CD8-positive, alpha-beta memory T cell (primary cell): ENCODE measurements around the gene ENO1. TPM values are rescaled to one million over a fixed set of nuclear protein-coding genes. Genes with fewer than 3 reads are reported as not detected.

ENCODE experiments used
- CTCF ChIA-PET: fragments of 350-600 bp; sonication (Branson Sonifier 250); formaldehyde crosslinking; loops from one replicate; lab custom pipeline; 2021; ENCODE audit warnings: antibody characterized with exemption; lab: Charles Lee
- POLR2A ChIA-PET: fragments of 350-600 bp; sonication (Branson Sonifier 250); formaldehyde crosslinking; loops from one replicate; lab custom pipeline; 2021; ENCODE audit warnings: antibody characterized with exemption; lab: Charles Lee
- DNase-seq, 5 donors: peaks; one replicate each; pipeline versions ENCODE4 v3.0.0 to v3.0.0-alpha.2; 2020 to 2022; ENCODE audit warnings: mixed read lengths in 1 of 5
- H3K27ac ChIP-seq: one replicate; pipeline ENCODE4 v1.7.0; 2013; ENCODE audit warnings: low read depth, mild to moderate bottlenecking, low read length, moderate library complexity
- H3K27me3 ChIP-seq: 2 replicates; pipeline ENCODE4 v1.7.0; 2013; ENCODE audit warnings: low read length, mild to moderate bottlenecking; ENCODE audit not compliant: insufficient read depth, poor library complexity, severe bottlenecking
- H3K36me3 ChIP-seq: 2 replicates; pipeline ENCODE4 v1.7.0; 2013; ENCODE audit warnings: mild to moderate bottlenecking, low read length, moderate library complexity; ENCODE audit not compliant: insufficient read depth
- H3K4me1 ChIP-seq: 2 replicates; pipeline ENCODE4 v1.7.0; 2013; ENCODE audit warnings: mild to moderate bottlenecking, low read length, moderate library complexity; ENCODE audit not compliant: insufficient read depth
- H3K4me3 ChIP-seq: 2 replicates; pipeline ENCODE4 v1.7.0; 2013; ENCODE audit warnings: mild to moderate bottlenecking, low read length
- H3K9me3 ChIP-seq: 2 replicates; pipeline ENCODE4 v1.7.0; 2013; ENCODE audit warnings: mild to moderate bottlenecking, low read length
- H3K27ac Mint-ChIP-seq, 8 donors: one replicate each; pipeline ENCODE4 v1.8.0; 2020 to 2021; ENCODE audit warnings: mixed read lengths in 8 of 8, mild to moderate bottlenecking in 6 of 8, inconsistent platforms in 3 of 8, moderate library complexity in 3 of 8
- H3K27me3 Mint-ChIP-seq, 2 donors: one replicate each; pipeline ENCODE4 v1.8.0; 2020 to 2021; ENCODE audit warnings: mixed read lengths in 2 of 2, mild to moderate bottlenecking in 1 of 2, moderate library complexity in 1 of 2
- H3K36me3 Mint-ChIP-seq, 3 donors: one replicate each; pipeline ENCODE4 v1.8.0; 2020 to 2021; ENCODE audit warnings: mixed read lengths in 3 of 3, inconsistent platforms in 1 of 3, mild to moderate bottlenecking in 1 of 3
- H3K4me1 Mint-ChIP-seq, 3 donors: one replicate each; pipeline ENCODE4 v1.8.0; 2020 to 2021; ENCODE audit warnings: mixed read lengths in 3 of 3, inconsistent platforms in 1 of 3, mild to moderate bottlenecking in 1 of 3
- H3K4me3 Mint-ChIP-seq, 7 donors: one replicate each; pipeline ENCODE4 v1.8.0; 2020 to 2021; ENCODE audit warnings: mixed read lengths in 7 of 7, mild to moderate bottlenecking in 6 of 7, moderate library complexity in 4 of 7, inconsistent platforms in 2 of 7
- H3K9me3 Mint-ChIP-seq, 5 donors: one replicate each; pipeline ENCODE4 v1.8.0; 2020 to 2022; ENCODE audit warnings: mixed read lengths in 5 of 5, mild to moderate bottlenecking in 3 of 5, moderate library complexity in 2 of 5, inconsistent platforms in 1 of 5
- polyA plus RNA-seq: library from polyadenylated mRNA; unstranded; fragments of 300-500 nt; fragmentation: Illumina TruSeq; gene quantifications from one replicate; pipeline ENCODE4 v1.2.3, GENCODE V29; 2021
- total RNA-seq, 2 experiments: library from RNA; stranded (reverse); gene quantifications; one replicate each; pipeline ENCODE4 v1.2.3, GENCODE V29; 2021

Gene ENO1
- total and polyA plus RNA-seq, 3 experiments from 2014 or later = 1,061 to 3,136 (median 3,105) TPM

GRCh38 chr1:8866792-8867415, 11.6 kb downstream of the ENO1 start:
- DNase-seq = no peak
- Mint-ChIP-seq H3K36me3 (peaks cover 11 to 94% (median 28%) of the 10 kb centered on the region in 3 donors), H3K27me3 (no peaks in the 10 kb centered on the region), H3K9me3 (no peaks in the 10 kb centered on the region), H3K27ac (peak overlapping the region in 4 of 8 donors; percentile 23 to 65 (median 58)), H3K4me3 (no peak overlapping the region), H3K4me1 (peaks cover 11 to 29% (median 27%) of the 10 kb centered on the region in 3 donors)
- no peaks in the 10 kb centered on the region for H3K27me3 ChIP-seq
- H3K4me1 ChIP-seq = peaks cover 10% of the 10 kb centered on the region
- H3K36me3 ChIP-seq = peaks cover 91% of the 10 kb centered on the region
- ChIA-PET POLR2A (interaction anchor here (1.9 kb wide), 1 partner anchor 11 kb away, joined by 6 read pairs; the partner anchor contains the start of gene ENO1), CTCF (interaction anchor here (1.2 to 3.0 kb wide), 3 partner anchors 10 to 18 kb away, joined by 3 to 13 read pairs (median 9); partner anchors contain the start of gene ENO1)
- no peak overlapping the region for H3K4me3 ChIP-seq
- no peaks in the 10 kb centered on the region for H3K9me3 ChIP-seq
- H3K27ac ChIP-seq = no peak overlapping the region

DNA sequence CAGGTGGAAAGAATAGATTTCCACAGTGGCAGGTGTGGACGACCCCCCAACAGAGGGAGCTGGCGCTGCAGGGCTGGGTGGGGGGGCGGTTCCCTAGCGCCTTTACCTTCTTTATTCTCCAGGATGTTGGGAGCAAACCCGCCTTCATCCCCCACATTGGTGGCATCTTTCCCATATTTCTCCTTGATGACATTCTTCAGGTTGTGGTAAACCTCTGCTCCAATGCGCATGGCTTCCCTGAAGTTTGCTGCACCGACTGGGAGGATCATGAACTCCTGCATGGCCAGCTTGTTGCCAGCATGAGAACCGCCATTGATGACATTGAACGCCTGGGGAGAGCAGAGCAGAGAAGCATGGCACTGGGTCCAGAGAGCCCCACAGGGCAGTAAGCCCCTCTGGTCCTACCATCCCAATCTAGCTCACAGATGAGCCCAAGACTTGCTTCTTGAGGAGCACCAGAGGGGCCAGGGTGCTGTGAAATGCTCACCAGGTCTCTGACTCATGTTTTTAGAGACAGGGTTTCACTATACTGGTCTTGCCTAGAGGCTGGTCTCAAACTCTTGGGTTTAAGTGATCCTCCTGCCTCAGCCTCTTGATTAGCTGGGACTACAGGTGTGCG, 12.2 kb downstream of the ENO1 start:
- no peak for DNase-seq
- H3K9me3 Mint-ChIP-seq = no peaks in the 10 kb centered on the region
- H3K27me3 Mint-ChIP-seq = no peaks in the 10 kb centered on the region
- H3K27ac ChIP-seq = no peak overlapping the region
- H3K4me3 Mint-ChIP-seq = no peak overlapping the region
- H3K27me3 ChIP-seq = no peaks in the 10 kb centered on the region
- H3K36me3 ChIP-seq = peaks cover 87% of the 10 kb centered on the region
- POLR2A ChIA-PET = interaction anchor here (0.7 to 1.9 kb wide), 2 partner anchors 11 to 883 kb away, joined by 5 to 6 read pairs; partner anchors contain the start of gene ENO1
- H3K36me3 Mint-ChIP-seq = peaks cover 11 to 93% (median 27%) of the 10 kb centered on the region in 3 donors
- H3K4me3 ChIP-seq = no peak overlapping the region
- H3K9me3 ChIP-seq = no peaks in the 10 kb centered on the region
- peak overlapping the region in 4 of 8 donors; percentile 10 to 61 (median 54) for H3K27ac Mint-ChIP-seq
- H3K4me1 ChIP-seq = peaks cover 4% of the 10 kb centered on the region
- CTCF ChIA-PET = interaction anchor here (1.0 to 3.0 kb wide), 3 partner anchors 8 to 13 kb away, joined by 3 to 13 read pairs (median 3); partner anchors contain the start of gene ENO1
- H3K4me1 Mint-ChIP-seq = peaks cover 10 to 23% (median 20%) of the 10 kb centered on the region in 3 donors

DNA sequence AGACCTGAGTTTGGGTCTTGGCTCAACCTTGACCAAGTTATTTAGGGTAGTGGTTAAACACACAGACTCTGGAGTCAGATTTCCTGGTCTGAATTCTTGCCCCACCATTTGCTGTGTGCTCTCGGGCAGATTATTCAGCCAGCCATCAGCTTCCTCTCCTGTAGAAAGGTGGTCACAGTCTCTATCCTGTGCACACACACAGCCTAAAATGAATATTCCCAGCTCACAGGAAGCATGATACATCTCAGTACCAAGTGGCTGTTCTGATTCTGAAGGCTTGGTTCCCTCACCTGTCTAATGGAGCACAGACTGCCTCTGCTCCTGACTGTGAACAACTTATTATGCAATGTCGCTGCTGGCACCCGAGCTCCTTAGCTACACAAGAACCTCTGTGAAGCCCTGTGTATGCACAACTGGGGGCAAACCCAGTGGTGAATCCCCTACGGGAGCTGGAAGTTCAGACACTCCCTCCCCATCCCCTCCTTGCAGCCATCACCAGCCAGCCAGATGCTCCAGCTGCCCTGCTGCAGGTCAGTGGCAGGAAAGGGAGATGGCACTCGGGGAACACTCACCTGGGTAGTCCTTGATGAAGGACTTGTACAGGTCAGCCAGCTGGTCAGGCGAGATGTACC, 13.7 kb downstream of the ENO1 start:
- CTCF ChIA-PET = interaction anchor here (1.2 to 8.8 kb wide), 2 partner anchors 14 to 15 kb away, joined by 5 to 82 read pairs; partner anchors contain the start of gene ENO1
- no peaks in the 10 kb centered on the region for H3K4me1 ChIP-seq
- H3K36me3 ChIP-seq = peaks cover 82% of the 10 kb centered on the region
- H3K36me3 Mint-ChIP-seq = peaks cover 19 to 91% (median 24%) of the 10 kb centered on the region in 3 donors
- H3K9me3 Mint-ChIP-seq = no peaks in the 10 kb centered on the region
- no peak overlapping the region for H3K4me3 ChIP-seq
- H3K27ac ChIP-seq = no peak overlapping the region
- H3K27me3 ChIP-seq = no peaks in the 10 kb centered on the region
- DNase-seq = no peak
- H3K27ac Mint-ChIP-seq = peak overlapping the region in 1 of 8 donors; percentile 21
- peaks cover 0 to 2% of the 10 kb centered on the region in 2 donors for H3K27me3 Mint-ChIP-seq
- H3K4me3 Mint-ChIP-seq = no peak overlapping the region
- H3K9me3 ChIP-seq = no peaks in the 10 kb centered on the region
- peaks cover 8 to 18% (median 8%) of the 10 kb centered on the region in 3 donors for H3K4me1 Mint-ChIP-seq
- POLR2A ChIA-PET = interaction anchor here (0.6 to 0.9 kb wide), 2 partner anchors 123 to 902 kb away, joined by 3 read pairs; no protein-coding TSS in a partner anchor

- H3K27ac ChIP-seq = no peak overlapping the region
Measured at GRCh38 chr1:8863794-8864233, 14.7 kb downstream of the ENO1 start.

GRCh38 chr1:8863138-8863537, 15.3 kb downstream of the ENO1 start:
- Mint-ChIP-seq H3K36me3 (peaks cover 14 to 92% (median 23%) of the 10 kb centered on the region in 3 donors), H3K27ac (peak overlapping the region in 5 of 8 donors; percentile 40 to 86 (median 47)), H3K4me1 (peaks cover 12 to 26% (median 23%) of the 10 kb centered on the region in 3 donors), H3K9me3 (no peaks in the 10 kb centered on the region), H3K4me3 (no peak overlapping the region), H3K27me3 (peaks cover 0 to 2% of the 10 kb centered on the region in 2 donors)
- Histone ChIP-seq H3K27me3 (no peaks in the 10 kb centered on the region), H3K9me3 (no peaks in the 10 kb centered on the region), H3K36me3 (peaks cover 75% of the 10 kb centered on the region), H3K27ac (no peak overlapping the region), H3K4me1 (no peaks in the 10 kb centered on the region), H3K4me3 (no peak overlapping the region)
- no peak for DNase-seq
- CTCF ChIA-PET = interaction anchor here (0.6 to 8.8 kb wide), 9 partner anchors 10 to 126 kb away, joined by 3 to 82 read pairs (median 4); partner anchors contain the start of gene ENO1
- POLR2A ChIA-PET = interaction anchor here (0.6 to 1.6 kb wide), 2 partner anchors 13 to 15 kb away, joined by 5 to 10 read pairs; partner anchors contain the start of gene ENO1

More at GRCh38 chr1:8863794-8864233, 14.7 kb downstream of the ENO1 start:
- no peak for DNase-seq
- Mint-ChIP-seq H3K4me1 (peaks cover 7 to 20% (median 16%) of the 10 kb centered on the region in 3 donors), H3K27me3 (peaks cover 0 to 2% of the 10 kb centered on the region in 2 donors), H3K4me3 (no peak overlapping the region), H3K36me3 (peaks cover 14 to 89% (median 23%) of the 10 kb centered on the region in 3 donors), H3K27ac (peak overlapping the region in 2 of 8 donors; percentile 19 to 86), H3K9me3 (no peaks in the 10 kb centered on the region)
- peaks cover 74% of the 10 kb centered on the region for H3K36me3 ChIP-seq
- H3K4me3 ChIP-seq = no peak overlapping the region
- H3K4me1 ChIP-seq = no peaks in the 10 kb centered on the region
- ChIA-PET CTCF (interaction anchor here (2.6 to 8.8 kb wide), 4 partner anchors 11 to 126 kb away, joined by 7 to 82 read pairs (median 48); partner anchors contain the start of gene ENO1), POLR2A (interaction anchor here (0.6 to 0.7 kb wide), 2 partner anchors 9 to 13 kb away, joined by 3 to 5 read pairs; no protein-coding TSS in a partner anchor)
- no peaks in the 10 kb centered on the region for H3K27me3 ChIP-seq
- no peaks in the 10 kb centered on the region for H3K9me3 ChIP-seq

DNA sequence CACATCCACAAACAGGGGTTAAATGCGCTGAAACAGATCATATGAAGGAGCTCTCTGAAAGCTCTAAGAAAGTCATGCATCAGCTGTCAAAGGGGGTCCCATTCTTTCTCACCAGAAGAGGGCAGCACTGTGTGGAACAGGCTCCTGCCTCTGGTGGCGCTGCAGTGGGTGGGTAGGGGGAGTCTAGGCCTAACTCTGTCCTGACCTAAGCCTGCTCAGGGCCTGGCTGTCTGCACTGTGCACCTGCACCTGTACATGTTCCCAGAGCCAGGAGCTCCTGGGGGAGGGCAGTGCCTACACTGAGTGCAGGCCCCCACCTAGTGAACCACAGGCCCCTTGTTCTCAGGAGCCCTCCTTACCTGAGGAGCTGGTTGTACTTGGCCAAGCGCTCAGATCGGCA, 16.0 kb downstream of the ENO1 start:
- H3K36me3 ChIP-seq = peaks cover 70% of the 10 kb centered on the region
- no peak overlapping the region for H3K27ac ChIP-seq
- peaks cover 0 to 2% of the 10 kb centered on the region in 2 donors for H3K27me3 Mint-ChIP-seq
- no peaks in the 10 kb centered on the region for H3K4me1 ChIP-seq
- H3K4me3 Mint-ChIP-seq = no peak overlapping the region
- POLR2A ChIA-PET = interaction anchor here (1.6 kb wide), 1 partner anchor 16 kb away, joined by 10 read pairs; the partner anchor contains the start of gene ENO1
- no peaks in the 10 kb centered on the region for H3K9me3 Mint-ChIP-seq
- H3K4me1 Mint-ChIP-seq = peaks cover 13 to 25% (median 21%) of the 10 kb centered on the region in 3 donors
- CTCF ChIA-PET = interaction anchor here (0.6 to 8.8 kb wide), 13 partner anchors 10 to 302 kb away, joined by 3 to 82 read pairs (median 4); partner anchors contain the start of gene ENO1
- H3K27me3 ChIP-seq = no peaks in the 10 kb centered on the region
- peak in 4 of 5 donors; percentile 16 to 60 (median 38) for DNase-seq
- peaks cover 14 to 90% (median 19%) of the 10 kb centered on the region in 3 donors for H3K36me3 Mint-ChIP-seq
- no peak overlapping the region for H3K4me3 ChIP-seq
- peak overlapping the region in 4 of 8 donors; percentile 12 to 72 (median 46) for H3K27ac Mint-ChIP-seq
- no peaks in the 10 kb centered on the region for H3K9me3 ChIP-seq
